Erythroblast (primary cell): ENCODE results near the gene NTHL1.

Experiments
- GATA1 ChIP-seq: IDR thresholded peaks from 2 replicates; pipeline ENCODE4 v1.6.1; 2011; ENCODE audit warnings: low read depth, mild to moderate bottlenecking, control low read depth, low read length, moderate library complexity
- POLR2A ChIP-seq: IDR thresholded peaks from 2 replicates; pipeline ENCODE4 v1.6.1; 2011; ENCODE audit warnings: mild to moderate bottlenecking, low read length

- TF ChIP-seq POLR2A, result no peak
- TF ChIP-seq GATA1, result no peak
Measured at GRCh38 chr16:1998852-1999801, 48.5 kb downstream of the NTHL1 start.
